Activated naive CD8-positive, alpha-beta T cell treated with anti-CD3 and anti-CD28 coated beads, Interleukin-2, amount 10 ng/mL, durations not matched to agents 7 days and 5 days (primary cell): ENCODE results near the gene PRX. TPM values are rescaled to one million over a fixed set of nuclear protein-coding genes. Genes with fewer than 3 reads are reported as not detected.
A peak's percentile ranks its signal among the peaks of the same experiment; 100 is the strongest.
"Not testable (repeated sequence)": the region's sequence is repeated elsewhere in the genome, so short reads cannot be mapped to it uniquely, and the experiment has no call there.

Experiments
- ATAC-seq: fragments of 150-1000 bp; cut with Tn5 transposase; one replicate; pipeline ENCODE4 v1.10.0; 2021; ENCODE audit warnings: low read depth, moderate library complexity
- POLR2A ChIA-PET: fragments of 350-600 bp; sonication (Branson Sonifier 250); formaldehyde crosslinking; loops from one replicate; lab custom pipeline; 2021; ENCODE audit warnings: antibody characterized with exemption; lab: Charles Lee
- DNase-seq: peaks from one replicate; pipeline ENCODE4 v3.0.0; 2021
- H3K27ac Mint-ChIP-seq: one replicate; pipeline ENCODE4 v1.8.0; 2022; ENCODE audit warnings: mild to moderate bottlenecking, mixed read lengths
- H3K27me3 Mint-ChIP-seq: one replicate; pipeline ENCODE4 v1.8.0; 2022; ENCODE audit warnings: mild to moderate bottlenecking, moderate library complexity, mixed read lengths
- H3K36me3 Mint-ChIP-seq: one replicate; pipeline ENCODE4 v1.8.0; 2021; ENCODE audit warnings: mild to moderate bottlenecking, mixed read lengths
- H3K4me1 Mint-ChIP-seq: one replicate; pipeline ENCODE4 v1.8.0; 2021; ENCODE audit warnings: mixed read lengths
- H3K4me3 Mint-ChIP-seq: one replicate; pipeline ENCODE4 v1.8.0; 2022; ENCODE audit warnings: mild to moderate bottlenecking, moderate library complexity, mixed read lengths
- H3K9me3 Mint-ChIP-seq: one replicate; pipeline ENCODE4 v1.8.0; 2021; ENCODE audit warnings: mixed read lengths
- total RNA-seq, 2 experiments: library from RNA; stranded (reverse); gene quantifications; one replicate each; pipeline ENCODE4 v1.2.3, GENCODE V29; 2021

Gene PRX
- total RNA-seq, 2 experiments from 2014 or later: 2.3 to 2.5 TPM

DNA sequence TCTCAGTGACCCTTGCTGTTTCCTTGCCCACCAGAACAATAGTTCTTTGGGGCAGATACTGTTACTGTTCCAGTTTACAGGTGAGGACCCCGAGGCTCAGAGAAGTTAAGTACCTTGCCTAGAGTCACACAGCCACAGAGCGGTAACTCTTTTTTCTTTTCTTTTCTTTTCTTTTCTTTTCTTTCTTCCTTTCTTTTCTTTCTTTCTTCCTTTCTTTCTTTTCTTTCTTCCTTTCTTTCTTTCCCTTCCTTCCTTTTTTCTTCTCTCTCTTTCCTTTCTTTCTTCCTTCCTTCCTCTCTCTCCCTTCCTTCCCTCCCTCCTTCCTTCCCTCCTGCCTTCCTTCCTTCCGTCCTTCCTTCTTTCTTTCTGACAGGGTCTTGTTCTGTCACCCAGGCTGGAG is 4.9 kb upstream of the PRX start:
- Mint-ChIP-seq H3K4me3 (no peak overlapping the region), H3K9me3 (no peaks in the 10 kb centered on the region), H3K27ac (peak overlapping the region; percentile 27), H3K27me3 (peaks cover 2% of the 10 kb centered on the region), H3K36me3 (no peaks in the 10 kb centered on the region), H3K4me1 (peaks cover 37% of the 10 kb centered on the region)
- POLR2A ChIA-PET: interaction anchor here (3.1 kb wide), 1 partner anchor 15 kb away, joined by 12 read pairs; no protein-coding TSS in a partner anchor
- DNase-seq (no peak), ATAC-seq (no peak)

DNA sequence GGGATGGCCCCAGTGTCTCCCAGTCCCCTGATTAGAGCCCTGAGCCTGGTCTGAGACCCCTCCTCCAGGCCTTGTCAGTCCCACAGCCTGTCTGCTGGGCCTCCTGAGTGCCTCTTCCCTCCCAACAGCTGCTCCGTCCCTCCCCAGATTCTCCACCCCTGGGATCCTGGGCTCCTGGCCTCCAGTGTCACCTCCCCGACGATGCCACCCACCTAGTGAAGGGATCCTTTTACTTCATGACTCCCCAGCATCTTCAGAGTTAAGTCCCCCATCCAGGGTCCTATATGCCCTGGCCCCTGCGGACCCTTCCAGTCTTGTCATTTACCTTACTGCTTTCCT is 4.4 kb upstream of the PRX start:
- peaks cover 2% of the 10 kb centered on the region for H3K27me3 Mint-ChIP-seq
- H3K4me1 Mint-ChIP-seq: peaks cover 37% of the 10 kb centered on the region
- ATAC-seq (no peak), DNase-seq (no peak)
- H3K36me3 Mint-ChIP-seq: no peaks in the 10 kb centered on the region
- POLR2A ChIA-PET: interaction anchor here (3.1 kb wide), 1 partner anchor 14 kb away, joined by 12 read pairs; no protein-coding TSS in a partner anchor
- peak overlapping the region; percentile 27 for H3K27ac Mint-ChIP-seq
- H3K4me3 Mint-ChIP-seq: no peak overlapping the region
- H3K9me3 Mint-ChIP-seq: no peaks in the 10 kb centered on the region

DNA sequence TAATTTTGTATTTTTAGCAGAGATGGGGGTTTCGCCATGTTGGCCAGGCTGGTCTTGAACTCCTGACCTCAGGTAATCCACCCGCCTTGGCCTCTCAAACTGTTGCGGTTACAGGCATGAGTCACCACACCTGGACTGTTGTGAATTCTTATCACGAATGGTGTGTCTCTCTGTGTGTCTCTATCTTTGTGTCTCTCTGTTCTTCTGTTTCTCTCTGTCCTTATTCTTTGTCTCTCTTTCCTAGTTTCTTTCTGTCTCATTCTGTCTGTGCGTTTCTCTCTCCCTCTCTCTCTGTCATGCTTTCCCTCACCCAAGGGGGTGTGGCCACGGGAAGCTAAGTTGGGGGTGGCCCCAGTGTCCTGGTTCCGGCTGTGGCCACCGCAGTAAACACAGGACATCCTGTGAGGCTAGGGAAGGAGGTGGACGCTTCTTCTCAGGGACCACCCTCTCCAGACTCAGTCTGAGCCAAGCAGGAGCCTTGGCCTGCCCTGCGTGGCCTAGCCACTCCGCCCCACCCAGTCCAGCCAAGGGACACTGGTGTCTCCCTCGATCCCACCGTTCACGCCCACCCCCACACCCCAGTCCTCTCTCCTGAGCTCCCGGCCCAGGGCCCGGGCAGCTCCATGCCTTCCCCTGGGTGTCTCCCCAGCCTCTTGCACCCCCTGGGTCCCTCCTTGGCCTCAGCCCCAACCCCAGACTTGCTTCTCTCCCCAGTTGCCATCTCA is 3.9 kb upstream of the PRX start:
- Mint-ChIP-seq H3K4me1 (peaks cover 34% of the 10 kb centered on the region), H3K9me3 (no peaks in the 10 kb centered on the region), H3K36me3 (no peaks in the 10 kb centered on the region), H3K27me3 (peaks cover 2% of the 10 kb centered on the region), H3K4me3 (peak overlapping the region; percentile 43), H3K27ac (peak overlapping the region; percentile 83)
- ATAC-seq: no peak
- POLR2A ChIA-PET: interaction anchor here (3.1 kb wide), 1 partner anchor 14 kb away, joined by 12 read pairs; no protein-coding TSS in a partner anchor
- DNase-seq: no peak

- Mint-ChIP-seq H3K9me3 (no peaks in the 10 kb centered on the region), H3K36me3 (no peaks in the 10 kb centered on the region), H3K4me3 (no peak overlapping the region), H3K27me3 (peaks cover 2% of the 10 kb centered on the region), H3K27ac (peak overlapping the region; percentile 71), H3K4me1 (peaks cover 30% of the 10 kb centered on the region)
- ATAC-seq: no peak
- POLR2A ChIA-PET: interaction anchor here (2.4 to 3.1 kb wide), 2 partner anchors 10 to 12 kb away, joined by 8 to 12 read pairs; partner anchors contain the start of gene SERTAD1
- DNase-seq: no peak
These were observed 2.6 kb upstream of the PRX start for GRCh38 chr19:40415768-40416167.

DNA sequence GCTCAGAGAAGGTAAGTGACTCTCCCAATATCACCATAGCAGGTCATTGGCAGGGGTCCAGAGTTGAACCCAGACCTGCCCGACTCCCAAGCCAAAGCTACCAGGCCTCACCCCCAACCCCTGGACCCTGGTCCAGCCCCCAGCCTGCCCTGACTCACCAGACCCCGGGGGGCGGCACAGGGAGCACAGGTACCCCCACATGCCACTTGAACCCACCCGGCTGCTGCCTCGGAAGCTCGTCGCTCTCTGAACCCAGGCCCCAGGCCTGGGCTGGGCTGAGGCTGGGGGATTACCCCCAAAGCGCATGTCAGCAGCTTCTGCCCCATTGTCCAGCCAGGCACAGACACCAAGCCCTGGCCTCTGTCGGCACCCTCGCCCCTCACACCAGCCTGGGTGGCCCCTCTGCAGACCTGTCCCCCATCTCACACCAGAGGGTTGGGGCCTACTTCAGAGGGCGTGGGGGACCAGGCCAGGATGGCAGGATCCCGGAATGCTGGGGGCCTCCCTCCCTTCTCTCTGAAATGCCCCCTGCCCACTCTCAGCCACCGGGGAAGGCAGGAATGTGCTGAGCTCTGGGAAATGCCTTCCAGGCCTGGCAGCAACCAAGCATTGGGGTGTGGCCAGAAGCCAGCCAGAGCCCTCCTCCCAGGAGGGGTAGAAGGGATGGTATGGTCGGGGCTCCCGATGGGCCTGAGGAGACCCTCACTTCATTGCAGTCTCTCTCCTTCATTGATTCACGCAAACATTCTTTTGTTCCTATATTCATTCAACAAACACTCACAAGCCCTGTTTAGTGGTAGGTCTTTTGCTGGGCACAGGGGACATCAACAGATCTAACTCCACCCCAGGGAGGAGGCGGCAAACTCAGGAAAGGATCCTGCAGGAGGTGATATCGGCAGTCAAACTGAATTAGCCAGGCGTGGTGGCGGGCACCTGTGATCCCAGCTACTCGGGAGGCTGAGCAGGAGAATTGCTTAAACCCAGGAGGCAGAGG is 1.7 kb upstream of the PRX start:
- Mint-ChIP-seq H3K36me3 (no peaks in the 10 kb centered on the region), H3K4me1 (peaks cover 28% of the 10 kb centered on the region), H3K9me3 (no peaks in the 10 kb centered on the region), H3K27me3 (peaks cover 2% of the 10 kb centered on the region), H3K27ac (no peak overlapping the region), H3K4me3 (no peak overlapping the region)
- POLR2A ChIA-PET: interaction anchor here (0.7 to 2.4 kb wide), 3 partner anchors 11 to 493 kb away, joined by 3 to 8 read pairs (median 3); partner anchors contain the start of gene SERTAD1
- no peak for ATAC-seq
- no peak for DNase-seq

DNA sequence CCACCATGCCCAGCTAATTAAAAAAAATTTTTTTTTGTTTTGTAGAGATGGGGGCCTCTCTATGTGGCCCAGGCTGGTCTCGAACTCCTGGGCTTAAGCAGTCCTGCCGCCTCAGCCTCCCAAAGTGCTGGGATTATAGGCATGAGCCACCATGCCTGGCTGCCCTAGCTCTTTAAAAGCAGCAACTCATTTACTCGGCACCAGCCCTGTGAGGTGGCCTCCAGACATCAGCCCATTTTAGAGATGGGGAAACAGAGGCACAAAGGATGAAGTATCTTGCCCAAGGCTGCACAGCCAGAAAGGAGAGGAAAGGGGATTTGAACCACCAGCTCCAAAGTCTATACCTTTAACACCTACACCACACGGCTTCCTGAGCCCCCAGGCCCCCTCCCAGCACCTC is 312 bp downstream of the PRX start:
- H3K4me1 Mint-ChIP-seq: peaks cover 26% of the 10 kb centered on the region
- no peak overlapping the region for H3K4me3 Mint-ChIP-seq
- H3K36me3 Mint-ChIP-seq: no peaks in the 10 kb centered on the region
- no peaks in the 10 kb centered on the region for H3K9me3 Mint-ChIP-seq
- ATAC-seq: no peak
- no peaks in the 10 kb centered on the region for H3K27me3 Mint-ChIP-seq
- no peak for DNase-seq
- POLR2A ChIA-PET: interaction anchor here (0.9 to 1.0 kb wide), 2 partner anchors 8 to 9 kb away, joined by 3 to 5 read pairs; no protein-coding TSS in a partner anchor
- H3K27ac Mint-ChIP-seq: no peak overlapping the region

DNA sequence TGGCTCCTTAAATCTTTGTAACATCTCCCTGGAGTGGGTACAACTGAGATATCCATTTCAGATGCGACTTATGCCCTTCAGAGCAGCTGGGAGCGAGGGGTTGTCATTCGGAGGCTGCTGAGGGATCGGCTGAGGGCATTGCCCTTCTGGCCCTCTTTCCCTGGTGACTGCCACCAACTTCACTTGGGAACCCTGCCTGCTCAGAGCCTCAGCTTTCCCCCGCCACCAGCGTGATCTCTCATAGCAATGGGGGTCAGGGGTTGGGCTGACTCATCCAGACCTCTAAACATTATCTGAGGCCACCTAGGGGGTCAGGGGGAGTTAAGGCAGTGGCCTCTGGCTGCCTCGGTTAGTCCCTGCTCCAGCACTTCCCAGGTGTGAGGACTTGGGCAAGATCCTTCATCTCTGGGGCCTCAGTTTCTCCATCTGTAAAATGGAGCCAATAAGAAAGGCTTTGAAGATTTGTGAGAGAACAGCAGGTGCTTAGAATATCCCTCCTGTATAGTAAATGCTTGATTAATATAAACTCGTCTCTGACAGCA is 1.1 kb downstream of the PRX start:
- peaks cover 18% of the 10 kb centered on the region for H3K4me1 Mint-ChIP-seq
- ATAC-seq: no peak
- no peaks in the 10 kb centered on the region for H3K36me3 Mint-ChIP-seq
- POLR2A ChIA-PET: interaction anchor here (0.9 to 1.8 kb wide), 3 partner anchors 8 to 14 kb away, joined by 3 to 5 read pairs (median 4); partner anchors contain the start of gene SERTAD1
- no peaks in the 10 kb centered on the region for H3K9me3 Mint-ChIP-seq
- H3K27ac Mint-ChIP-seq: no peak overlapping the region
- no peak for DNase-seq
- H3K27me3 Mint-ChIP-seq: no peaks in the 10 kb centered on the region
- H3K4me3 Mint-ChIP-seq: no peak overlapping the region

- no peak overlapping the region for H3K27ac Mint-ChIP-seq
- POLR2A ChIA-PET: interaction anchor here (0.9 to 1.8 kb wide), 2 partner anchors 9 to 15 kb away, joined by 3 to 5 read pairs; partner anchors contain the start of gene SERTAD1
- H3K36me3 Mint-ChIP-seq: no peaks in the 10 kb centered on the region
- peaks cover 14% of the 10 kb centered on the region for H3K4me1 Mint-ChIP-seq
- no peaks in the 10 kb centered on the region for H3K9me3 Mint-ChIP-seq
- no peak overlapping the region for H3K4me3 Mint-ChIP-seq
- DNase-seq (no peak), ATAC-seq (no peak)
- no peaks in the 10 kb centered on the region for H3K27me3 Mint-ChIP-seq
These were observed 1.9 kb downstream of the PRX start for GRCh38 chr19:40411125-40411842.

DNA sequence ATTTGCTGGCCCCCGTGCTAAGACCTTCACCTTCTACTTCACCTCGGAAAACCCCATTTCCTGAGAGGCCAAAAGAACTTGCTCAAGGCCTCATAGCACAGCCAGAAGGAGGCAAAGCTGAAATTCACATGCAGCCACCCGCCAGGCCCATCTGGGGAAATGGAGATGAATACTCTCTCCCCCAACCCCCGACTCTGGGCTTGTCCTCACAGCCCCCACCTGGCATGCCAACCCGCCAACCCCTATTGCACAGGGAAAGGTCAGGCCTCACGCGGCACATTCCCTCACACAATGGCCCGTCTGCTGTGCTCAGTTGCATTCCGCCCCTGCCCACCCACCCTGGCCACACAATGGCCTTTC is 3.2 kb downstream of the PRX start:
- no peak overlapping the region for H3K27ac Mint-ChIP-seq
- H3K4me3 Mint-ChIP-seq: no peak overlapping the region
- POLR2A ChIA-PET: interaction anchor here (1.7 kb wide), 1 partner anchor 11 kb away, joined by 7 read pairs; no protein-coding TSS in a partner anchor

GRCh38 chr19:40408598-40408925 is 4.6 kb downstream of the PRX start:
- not testable (repeated sequence) for H3K27ac Mint-ChIP-seq, ATAC-seq, DNase-seq, H3K27me3 Mint-ChIP-seq, H3K36me3 Mint-ChIP-seq, H3K9me3 Mint-ChIP-seq, H3K4me3 Mint-ChIP-seq
- POLR2A ChIA-PET: interaction anchor here (1.6 kb wide), 1 partner anchor 12 kb away, joined by 5 read pairs; no protein-coding TSS in a partner anchor
- H3K4me1 Mint-ChIP-seq: peaks cover 12% of the 10 kb centered on the region

More for the DNA sequence above, 3.2 kb downstream of the PRX start:
- ATAC-seq (no peak), DNase-seq (no peak)
- no peaks in the 10 kb centered on the region for H3K27me3 Mint-ChIP-seq
- H3K4me1 Mint-ChIP-seq: peaks cover 10% of the 10 kb centered on the region
- no peaks in the 10 kb centered on the region for H3K9me3 Mint-ChIP-seq
- H3K36me3 Mint-ChIP-seq: no peaks in the 10 kb centered on the region

- ATAC-seq (no peak), DNase-seq (no peak)
- Mint-ChIP-seq H3K36me3 (no peaks in the 10 kb centered on the region), H3K4me3 (no peak overlapping the region), H3K4me1 (peaks cover 12% of the 10 kb centered on the region), H3K9me3 (no peaks in the 10 kb centered on the region), H3K27me3 (no peaks in the 10 kb centered on the region), H3K27ac (no peak overlapping the region)
- POLR2A ChIA-PET: interaction anchor here (1.6 kb wide), 1 partner anchor 12 kb away, joined by 5 read pairs; no protein-coding TSS in a partner anchor
These were observed 5.2 kb downstream of the PRX start for GRCh38 chr19:40407714-40408597.
